Measurements from ENCODE around the gene CASTOR1. TPM values are rescaled to one million over a fixed set of nuclear protein-coding genes. Genes with fewer than 3 reads are reported as not detected.

CASTOR1 gene
- total and polyA plus RNA-seq, 2 donors (not counting 3 experiments of a cell fraction or from before 2014, with no cell fraction given) = 8.1 to 26.8 TPM

DNA sequence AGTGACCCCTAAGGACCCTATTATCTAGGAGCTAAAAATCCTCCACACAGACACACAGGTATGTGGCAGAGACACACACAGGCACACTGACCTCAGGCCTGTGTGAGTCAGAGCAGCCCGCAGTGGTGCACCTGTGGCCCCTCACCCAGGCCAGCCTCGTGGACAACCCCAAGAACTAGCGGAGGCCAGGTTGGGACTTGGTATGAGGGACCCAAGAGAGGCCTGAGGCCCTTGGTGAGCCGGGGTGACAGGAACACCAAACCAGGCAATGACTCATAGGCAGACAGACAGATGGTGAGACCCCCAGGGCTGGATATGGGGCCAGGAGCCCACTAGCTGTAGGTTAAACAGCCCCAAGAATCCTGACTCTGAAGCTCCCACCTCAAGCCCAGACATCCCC, 6.0 kb downstream of the CASTOR1 start:
- Histone ChIP-seq H2AFZ (ENCODE audit: low read depth, low read length) (no peak overlapping the region), H3K9me3 (replicated peaks; ENCODE audit: control insufficient read depth, insufficient read depth, low read length) (no peaks in the 10 kb centered on the region), H4K20me1 (replicated peaks; ENCODE audit: control insufficient read depth, extremely low read depth, insufficient read depth, low read length) (no peaks in the 10 kb centered on the region), H3K27ac (ENCODE audit: insufficient read depth, low read depth, low read length) (no peak overlapping the region), H3K4me2 (ENCODE audit: insufficient read depth, low read length) (no peak overlapping the region), H3K27me3 (ENCODE audit: control insufficient read depth in 2 of 2, insufficient read depth in 2 of 2, low read length in 2 of 2) (no peaks in the 10 kb centered on the region), H3K9me1 (replicated peaks; ENCODE audit: control insufficient read depth, extremely low read depth, insufficient read depth, low read length) (no peaks in the 10 kb centered on the region), H3K4me3 (replicated peaks in 1 of 3; ENCODE audit: insufficient read depth in 1 of 3, low read depth in 1 of 3, low read length in 3 of 3) (no peak overlapping the region), H3K79me2 (ENCODE audit: control insufficient read depth, insufficient read depth, low read length) (no peaks in the 10 kb centered on the region), H3K36me3 (ENCODE audit: control insufficient read depth in 2 of 2, extremely low read depth in 1 of 2, insufficient read depth in 2 of 2, low read length in 2 of 2) (peaks cover 0 to 5% of the 10 kb centered on the region in 2 experiments), H3K9ac (replicated peaks; ENCODE audit: extremely low read depth, insufficient read depth, low read length) (no peak overlapping the region), H3K4me1 (ENCODE audit: control insufficient read depth, extremely low read depth, insufficient read depth, low read length) (peaks cover 4% of the 10 kb centered on the region)
- intact Hi-C loops (cut with micrococcal nuclease) = no loop called here
- ChIA-PET POLR2A (interaction anchor here (0.5 kb wide), 1 partner anchor 11 kb away, joined by 4 read pairs; no protein-coding TSS in a partner anchor), CTCF (interaction anchor here (1.4 kb wide), 2 partner anchors 28 to 104 kb away, joined by 3 to 6 read pairs; partner anchors contain the start of gene RNF215)
- no TSS peak for BruUV-seq (replicated peaks)
- dilution Hi-C loops (cut with MboI; ENCODE audit: extremely low pct_ligation_motif_present, low sequenced_read_pairs) = no loop called here
- no peak for FAIRE-seq
- no peak for TF ChIP-seq JUN (IDR thresholded peaks at IDR 0.05; ENCODE audit: borderline replicate concordance, insufficient read depth, insufficient read length, low read depth)
- TF ChIP-seq, protein P1, sequence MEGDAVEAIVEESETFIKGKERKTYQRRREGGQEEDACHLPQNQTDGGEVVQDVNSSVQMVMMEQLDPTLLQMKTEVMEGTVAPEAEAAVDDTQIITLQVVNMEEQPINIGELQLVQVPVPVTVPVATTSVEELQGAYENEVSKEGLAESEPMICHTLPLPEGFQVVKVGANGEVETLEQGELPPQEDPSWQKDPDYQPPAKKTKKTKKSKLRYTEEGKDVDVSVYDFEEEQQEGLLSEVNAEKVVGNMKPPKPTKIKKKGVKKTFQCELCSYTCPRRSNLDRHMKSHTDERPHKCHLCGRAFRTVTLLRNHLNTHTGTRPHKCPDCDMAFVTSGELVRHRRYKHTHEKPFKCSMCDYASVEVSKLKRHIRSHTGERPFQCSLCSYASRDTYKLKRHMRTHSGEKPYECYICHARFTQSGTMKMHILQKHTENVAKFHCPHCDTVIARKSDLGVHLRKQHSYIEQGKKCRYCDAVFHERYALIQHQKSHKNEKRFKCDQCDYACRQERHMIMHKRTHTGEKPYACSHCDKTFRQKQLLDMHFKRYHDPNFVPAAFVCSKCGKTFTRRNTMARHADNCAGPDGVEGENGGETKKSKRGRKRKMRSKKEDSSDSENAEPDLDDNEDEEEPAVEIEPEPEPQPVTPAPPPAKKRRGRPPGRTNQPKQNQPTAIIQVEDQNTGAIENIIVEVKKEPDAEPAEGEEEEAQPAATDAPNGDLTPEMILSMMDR (IDR thresholded peaks at IDR 0.05; ENCODE audit: extremely low read depth in 1 of 2, insufficient read depth in 1 of 2, low read depth in 1 of 2, low read length in 2 of 2) = no peak
- no peak for TF ChIP-seq MAX (IDR thresholded peaks at IDR 0.05; ENCODE audit: insufficient read depth, insufficient read length)
- TF ChIP-seq EZH2 (IDR thresholded peaks at IDR 0.05; ENCODE audit: borderline replicate concordance, low read depth, low read length, severe bottlenecking) = no peak
- TF ChIP-seq MYC (IDR thresholded peaks at IDR 0.05; ENCODE audit: low read depth, low read length) = no peak
- TF ChIP-seq POLR2A (IDR thresholded peaks at IDR 0.05; ENCODE audit: low read depth, low read length) = no peak
- no peak for TF ChIP-seq POLR2AphosphoS5 (IDR thresholded peaks at IDR 0.05; ENCODE audit: insufficient read depth, low read depth, low read length)
- DNase-seq (ENCODE audit: low read depth, low spot score) = no peak

All from endothelial cell of umbilical vein (primary cell).